ENCODE measurements around the gene FERMT3.
"Not testable (repeated sequence)": the region's sequence is repeated elsewhere in the genome, so short reads cannot be mapped to it uniquely, and the experiment has no call there.

The FERMT3 gene

DNA sequence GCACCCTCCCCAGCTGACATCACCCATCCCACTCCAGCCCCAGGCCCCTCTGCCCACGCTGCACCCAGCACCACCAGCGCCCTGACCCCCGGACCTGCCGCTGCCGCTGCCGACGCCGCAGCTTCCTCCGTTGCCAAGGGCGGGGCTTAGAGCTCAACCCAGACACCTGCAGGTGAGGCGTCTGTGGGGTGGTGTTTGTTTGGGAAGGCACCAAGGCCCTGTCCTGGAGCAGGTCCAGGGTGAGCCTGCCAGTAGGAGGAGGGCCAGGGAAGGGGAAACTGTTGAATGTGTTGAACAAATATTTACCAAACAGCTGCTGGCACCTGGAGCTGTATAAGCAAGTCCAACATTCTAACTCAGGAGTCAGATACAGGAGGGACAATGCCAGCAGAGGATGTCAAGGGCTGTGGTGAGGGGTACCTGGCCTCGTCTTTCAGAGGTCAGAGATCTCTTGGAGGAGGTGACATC is 31.0 kb downstream of the FERMT3 start:
- no peak for DNase-seq

DNA sequence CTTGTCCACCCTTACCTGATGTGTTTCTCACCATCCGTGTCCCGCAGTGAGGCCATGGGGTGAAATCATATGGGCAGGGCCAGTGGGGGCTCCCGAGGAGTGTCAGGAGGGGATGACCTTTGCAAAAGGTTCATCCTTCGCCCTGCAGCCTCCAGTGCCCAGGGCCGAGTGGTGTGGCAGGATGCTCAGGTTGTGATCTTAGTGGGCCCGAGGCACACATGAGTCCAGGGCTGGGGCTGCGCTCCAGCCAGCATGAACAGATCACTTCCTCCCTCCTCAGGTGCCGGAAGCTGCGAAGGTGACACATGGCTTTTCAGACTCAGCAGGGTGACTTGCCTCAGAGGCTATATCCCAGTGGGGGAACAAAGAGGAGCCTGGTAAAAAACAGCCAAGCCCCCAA is 31.6 kb downstream of the FERMT3 start:
- DNase-seq, result no peak

DNA sequence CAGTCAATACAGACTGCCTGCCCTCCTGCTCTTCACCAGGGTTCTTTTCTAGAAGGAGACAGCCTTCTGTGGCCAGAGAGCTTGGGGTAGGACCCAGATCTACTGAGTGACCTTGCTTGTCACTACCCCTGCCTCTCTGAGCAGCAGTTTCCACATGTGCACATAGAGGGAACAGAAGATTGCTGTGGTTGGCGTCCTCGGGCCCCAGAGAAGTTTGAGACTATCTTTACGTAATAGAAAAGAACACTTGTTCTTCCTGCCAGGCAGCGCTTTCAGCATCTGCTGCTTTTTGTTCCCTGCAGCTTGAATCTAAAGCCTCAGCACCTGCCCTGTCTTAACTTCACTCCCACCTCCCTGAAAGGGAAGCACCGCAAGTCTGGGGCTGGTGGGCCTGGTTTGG is 32.5 kb downstream of the FERMT3 start:
- peak; percentile 37 to 52 for DNase-seq

DNA sequence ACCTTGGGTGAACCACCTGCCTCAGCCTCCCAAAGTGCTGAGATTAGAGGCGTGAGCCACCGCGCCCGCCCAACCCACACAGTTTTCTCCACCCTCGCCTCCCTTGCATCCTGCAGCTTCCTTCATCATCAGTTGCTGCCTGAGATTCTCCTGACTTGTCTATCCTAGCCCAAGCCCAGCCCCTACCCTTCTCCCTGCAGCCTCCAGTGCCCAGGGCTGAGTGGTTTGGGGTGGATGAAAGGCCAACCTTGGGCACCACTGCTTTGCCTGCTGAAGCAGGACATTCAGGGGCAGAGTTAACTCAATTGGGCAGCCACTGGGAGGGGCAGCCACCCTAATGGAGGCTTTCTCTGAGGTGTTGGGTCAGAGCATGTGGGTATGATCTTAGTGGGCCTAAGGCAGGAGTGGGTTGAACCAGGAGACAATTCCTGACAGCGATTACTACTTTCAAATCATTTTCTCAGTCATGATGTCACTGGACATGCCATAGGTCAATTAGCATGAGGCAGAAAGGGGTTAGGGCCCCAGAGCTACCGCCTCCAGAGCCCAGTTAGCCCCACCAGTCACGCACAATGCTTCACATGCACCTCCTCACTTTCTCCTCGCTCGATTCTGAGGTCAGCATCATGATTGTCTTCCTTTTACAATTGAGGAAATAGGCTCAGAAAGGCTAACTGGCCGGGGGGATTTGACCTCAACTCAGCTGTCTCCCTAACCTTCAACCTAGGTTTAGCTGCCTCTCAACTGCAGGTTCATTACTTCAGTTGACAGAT is 33.3 kb downstream of the FERMT3 start:
- peak; percentile 68 to 71 for DNase-seq

DNA sequence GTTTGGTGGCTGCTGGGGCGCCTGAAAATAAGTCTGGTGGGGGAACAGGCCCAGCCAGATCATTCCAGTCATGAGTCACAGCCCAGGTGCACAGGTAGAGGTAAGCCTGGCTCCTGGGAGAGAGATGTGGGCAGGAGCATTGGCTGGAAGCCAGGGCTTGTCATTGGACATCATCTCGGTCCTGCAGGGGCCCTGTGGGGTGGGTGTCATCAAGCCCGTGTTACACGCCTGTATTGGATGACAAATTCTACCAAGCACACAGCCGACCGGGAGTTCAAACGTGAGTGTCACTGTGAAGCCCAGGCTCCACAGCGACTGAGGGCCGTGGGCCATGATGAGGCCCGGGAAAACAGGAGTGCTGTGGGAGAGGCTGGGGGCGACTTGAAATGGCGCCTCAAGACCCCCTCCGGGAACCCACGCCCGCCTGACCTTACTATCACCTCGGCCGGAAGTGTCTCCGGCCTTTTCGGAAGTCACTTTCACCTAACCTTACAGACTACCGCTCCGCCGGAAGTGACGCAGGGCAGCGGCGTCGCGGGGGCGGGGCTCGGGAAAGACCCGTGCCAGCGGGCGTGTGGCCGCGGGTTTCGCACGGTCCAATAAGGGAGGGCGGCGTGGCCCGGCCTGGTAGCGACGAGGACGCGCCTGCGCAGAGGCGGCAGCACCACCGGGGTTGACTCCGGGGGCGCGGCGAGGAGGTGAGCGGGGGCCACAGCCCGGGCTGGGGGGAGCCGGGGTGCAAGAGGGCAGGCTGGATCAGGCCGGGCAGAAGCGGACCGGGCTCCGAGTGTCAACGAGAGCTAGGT is 34.1 kb downstream of the FERMT3 start, which contains the start of gene FKBP2:
Gene FKBP2, plus strand, starts transcription at position 661 of the 806 bp plus-strand sequence. CDS start 1,293 bp downstream, outside the sequence.
- peak; percentile 85 to 87 for DNase-seq

DNA sequence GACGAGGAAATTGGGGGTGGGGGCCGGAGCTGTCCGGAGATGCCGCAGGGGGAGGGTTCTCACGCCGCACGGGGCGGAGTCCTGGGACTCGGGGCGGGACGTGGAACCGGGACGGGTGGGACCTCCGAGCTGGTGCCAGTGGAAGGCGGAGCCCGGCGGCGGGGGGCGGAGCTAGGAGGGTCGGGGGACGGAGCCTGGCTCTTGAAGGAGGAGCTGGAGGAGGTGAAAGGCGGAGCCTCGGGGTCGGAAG is 34.6 kb downstream of the FERMT3 start:
- DNase-seq, result peak in 1 of 2 experiments; percentile 93

DNA sequence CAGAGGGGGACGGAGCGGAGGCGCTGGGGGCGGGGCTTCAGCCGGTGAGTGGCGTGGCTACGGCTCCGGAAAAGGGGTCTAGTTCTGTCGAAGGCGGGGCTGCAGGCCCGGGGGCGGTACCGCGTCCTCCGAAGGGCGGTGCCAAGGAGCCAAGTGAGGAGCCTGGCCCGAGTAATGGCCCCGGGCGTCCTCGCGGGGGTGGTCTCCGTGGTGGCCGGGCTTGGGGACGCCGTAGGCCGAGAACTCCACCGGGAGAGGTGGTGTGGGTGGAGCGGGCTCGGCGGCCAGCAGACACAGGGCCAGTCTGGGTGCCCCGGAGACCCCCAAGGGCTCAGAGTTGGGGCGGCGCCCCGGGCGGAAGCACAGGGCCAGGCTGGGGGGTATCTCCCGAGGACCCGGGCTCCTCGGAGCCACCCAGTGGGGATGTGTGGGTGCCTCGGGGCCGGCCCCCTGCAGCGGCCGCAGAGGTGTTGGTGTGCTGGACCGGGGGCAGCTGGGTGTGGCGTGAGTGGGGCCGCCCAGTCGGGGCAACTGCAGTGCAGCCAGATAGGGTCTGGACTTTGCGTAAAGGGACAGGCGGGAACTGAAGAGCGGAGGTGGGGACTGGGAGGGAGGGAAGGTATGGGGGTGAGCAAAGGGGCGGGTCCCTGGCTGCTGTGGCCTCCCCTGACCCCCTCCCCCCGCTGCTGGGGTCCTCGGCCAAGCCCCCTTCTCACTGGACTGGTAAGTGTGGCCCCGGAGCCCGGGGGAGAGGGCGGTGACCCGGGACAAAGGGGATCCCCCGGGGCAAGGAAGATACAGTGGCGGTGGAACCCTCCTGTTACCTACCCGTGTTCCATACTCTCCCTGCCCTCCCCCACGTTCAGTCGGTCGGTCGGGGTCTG is 35.2 kb downstream of the FERMT3 start:
- peak in 1 of 2 experiments; percentile 96 for DNase-seq

DNA sequence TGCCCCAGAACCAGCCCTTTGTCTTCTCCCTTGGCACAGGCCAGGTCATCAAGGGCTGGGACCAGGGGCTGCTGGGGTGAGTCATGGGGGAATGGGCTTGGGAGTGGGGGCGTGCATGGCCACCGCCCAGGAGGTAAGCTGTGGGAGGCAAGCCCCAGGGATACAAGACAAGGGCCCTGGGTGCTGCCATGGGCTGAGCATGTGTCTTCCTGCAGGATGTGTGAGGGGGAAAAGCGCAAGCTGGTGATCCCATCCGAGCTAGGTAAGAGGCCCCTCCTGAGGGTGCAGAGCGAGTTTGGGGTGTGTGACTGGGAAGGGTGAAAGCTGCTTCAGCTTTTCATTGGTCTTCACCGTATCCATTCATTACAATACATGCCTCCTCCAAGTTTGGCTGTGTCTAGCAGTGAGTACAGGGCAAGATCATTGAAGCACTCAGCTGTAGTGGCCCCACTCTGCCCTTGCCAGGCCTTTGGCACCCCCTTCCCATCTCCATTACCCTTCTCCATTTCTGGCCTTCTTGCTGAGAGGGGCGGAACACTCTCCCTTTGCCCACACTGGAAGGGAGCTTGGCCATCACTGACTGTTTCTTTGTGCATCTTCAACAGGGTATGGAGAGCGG is 36.8 kb downstream of the FERMT3 start:
- no peak for DNase-seq

DNA sequence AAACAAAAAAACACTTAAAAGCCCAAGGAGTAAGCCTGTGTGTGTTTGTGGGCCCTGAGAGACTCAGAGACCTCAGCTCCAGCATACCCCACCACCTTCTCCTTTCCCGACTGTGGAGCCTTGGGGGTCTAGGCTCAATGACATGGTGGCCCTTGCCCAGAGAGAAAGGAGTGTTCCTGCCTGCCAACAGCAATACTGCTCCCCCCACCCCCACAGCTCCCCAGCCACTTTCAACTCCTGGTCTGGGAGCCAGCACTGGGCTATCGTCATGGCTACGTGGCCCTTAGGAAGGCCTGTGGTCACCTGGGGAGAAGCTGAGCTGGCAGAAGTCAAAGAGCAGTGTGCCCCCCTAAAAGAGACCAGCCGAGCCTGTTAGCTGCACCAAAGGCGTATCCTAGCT is 37.6 kb downstream of the FERMT3 start:
- DNase-seq, result no peak

DNA sequence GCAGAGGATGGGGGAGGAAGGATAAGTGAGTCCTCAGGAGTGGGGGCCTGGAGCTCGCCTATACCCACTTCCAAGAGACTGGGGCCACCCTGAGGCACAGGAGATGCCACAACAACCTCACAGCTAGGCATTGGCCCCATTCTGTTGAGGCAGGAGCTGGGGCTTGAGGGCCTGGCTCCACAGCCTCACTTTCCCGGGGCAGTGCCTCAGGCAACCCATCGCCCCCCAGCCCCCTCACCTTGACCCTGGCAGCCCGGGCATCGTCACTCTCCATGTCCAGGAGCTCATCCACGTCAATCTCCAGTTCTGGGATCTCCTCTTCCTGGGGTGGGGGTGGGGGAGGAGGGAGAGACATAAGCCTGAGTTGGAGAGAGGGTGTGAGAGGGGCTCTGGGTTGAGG is 38.4 kb downstream of the FERMT3 start:
- DNase-seq, result no peak

DNA sequence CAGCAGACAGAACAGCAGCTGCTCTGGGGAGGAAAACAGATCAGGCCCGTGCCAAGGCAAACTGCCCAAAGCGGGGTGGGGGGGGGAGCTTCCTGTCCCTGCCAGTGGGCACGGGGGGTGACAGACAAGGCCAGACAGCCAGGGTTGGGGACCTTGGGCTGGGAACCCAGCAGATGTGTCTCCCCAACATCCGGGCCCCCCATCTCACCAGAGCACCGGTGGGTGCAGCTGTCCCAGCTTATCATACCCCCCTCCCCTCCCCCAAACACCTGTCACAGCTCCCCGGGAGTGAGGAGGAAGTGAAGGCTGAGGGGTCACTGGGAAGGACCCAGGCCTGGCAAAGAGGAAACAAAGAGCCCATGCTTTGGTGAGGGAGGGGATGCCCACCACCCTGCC is 38.9 kb downstream of the FERMT3 start:
- DNase-seq, result peak; percentile 13 to 15

DNA sequence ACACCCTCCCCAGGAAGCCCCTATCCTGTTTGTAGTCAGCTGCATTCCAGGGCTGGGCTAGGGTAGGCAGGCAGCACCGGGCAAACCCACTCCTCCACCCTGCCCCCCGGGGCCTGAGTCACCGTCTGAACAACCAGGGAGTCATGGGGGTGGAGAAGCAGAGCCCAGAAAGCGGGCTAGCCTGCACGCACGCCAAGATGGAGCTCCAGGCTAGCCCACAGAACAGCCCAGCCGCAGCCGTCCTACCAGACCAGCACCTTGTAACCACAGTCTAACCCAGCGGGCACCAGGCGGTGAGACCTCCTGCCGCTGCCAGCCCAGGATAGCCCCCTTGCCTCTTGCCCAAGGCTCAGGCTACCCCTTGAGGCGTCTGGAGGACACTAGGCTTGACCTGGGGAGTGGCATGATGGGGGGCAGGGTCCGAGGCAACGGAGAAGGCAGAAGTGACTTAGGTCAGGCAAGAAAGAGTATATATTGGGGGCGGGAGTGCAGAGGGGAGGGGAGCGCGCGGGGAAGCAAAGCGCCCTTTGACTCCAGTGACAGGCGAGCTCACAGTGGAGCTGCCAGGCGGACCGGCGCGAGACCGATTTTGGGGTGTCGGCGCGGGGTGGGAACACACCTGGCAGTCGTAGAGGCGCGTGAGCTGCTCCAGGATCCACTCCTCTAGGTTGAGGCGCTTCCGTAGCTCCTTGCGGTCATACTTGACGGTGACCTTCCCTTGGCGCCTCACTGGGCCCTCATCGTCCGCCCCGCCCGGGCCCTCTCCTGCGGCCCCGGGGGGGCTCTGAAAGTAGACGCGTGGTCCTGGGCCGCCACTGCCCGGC is 39.5 kb downstream of the FERMT3 start:
- DNase-seq, result peak in 1 of 2 experiments; percentile 30

DNA sequence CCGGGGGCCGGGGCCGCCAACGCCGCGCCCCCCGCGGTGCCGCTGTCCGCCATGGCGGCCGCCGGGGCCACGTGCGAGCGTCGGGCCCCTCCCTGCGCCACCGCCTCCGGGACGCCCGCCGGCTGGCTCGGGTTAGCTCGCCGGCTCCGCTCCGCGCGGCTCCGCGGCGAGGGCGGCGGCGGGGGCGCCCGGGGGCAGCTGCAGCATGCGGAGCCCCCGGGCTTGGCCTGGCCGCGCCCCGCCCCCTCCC is 40.0 kb downstream of the FERMT3 start:
- DNase-seq, result not testable (repeated sequence)

DNA sequence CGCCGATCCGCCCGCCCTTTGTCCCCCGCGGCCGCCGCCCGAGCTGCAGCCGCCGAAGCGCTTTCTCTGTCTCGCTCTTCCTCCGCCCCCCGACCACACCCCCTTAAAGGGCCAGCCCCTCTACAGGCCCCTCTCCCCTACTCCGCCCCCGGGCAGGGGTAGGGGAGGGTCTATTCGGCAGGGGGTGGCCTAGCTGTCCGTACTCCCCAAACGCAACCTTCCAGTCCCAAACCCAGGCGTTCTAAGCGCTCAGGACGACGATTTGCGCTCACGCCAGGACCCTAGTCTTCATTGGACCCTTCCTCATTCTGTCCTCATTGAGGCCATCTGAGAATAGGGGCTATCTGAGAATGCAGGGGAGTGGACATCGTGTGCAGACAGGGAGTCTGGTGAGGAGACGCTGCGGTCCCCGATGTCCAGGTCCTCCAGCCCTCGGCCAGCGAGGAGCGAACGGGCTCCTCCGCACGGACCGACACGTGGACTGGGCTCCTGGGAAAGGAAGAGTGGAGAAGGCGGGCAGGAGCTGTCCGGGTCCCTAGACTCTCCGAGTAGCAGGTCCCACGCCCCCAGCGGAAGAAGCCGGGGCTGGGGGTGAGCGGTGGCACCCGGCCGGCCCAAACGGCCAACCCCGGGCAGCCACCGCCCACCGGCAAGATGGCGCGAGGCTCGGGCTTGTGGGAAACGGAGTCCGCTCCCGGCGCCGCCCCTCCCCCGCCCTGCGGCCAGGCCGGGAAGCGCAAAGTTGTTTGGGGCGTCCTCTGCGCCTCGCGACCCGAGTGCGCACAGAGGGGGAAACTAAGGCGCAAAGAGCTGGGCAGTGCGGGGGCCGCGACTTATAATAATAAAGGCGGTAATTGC is 40.6 kb downstream of the FERMT3 start, which contains the start of gene PPP1R14B:
Gene PPP1R14B, minus strand, starts transcription at position 73 of the 858 bp plus-strand sequence. CDS start 270 bp downstream, outside the sequence.
- DNase-seq, result peak; percentile 64 to 66

DNA sequence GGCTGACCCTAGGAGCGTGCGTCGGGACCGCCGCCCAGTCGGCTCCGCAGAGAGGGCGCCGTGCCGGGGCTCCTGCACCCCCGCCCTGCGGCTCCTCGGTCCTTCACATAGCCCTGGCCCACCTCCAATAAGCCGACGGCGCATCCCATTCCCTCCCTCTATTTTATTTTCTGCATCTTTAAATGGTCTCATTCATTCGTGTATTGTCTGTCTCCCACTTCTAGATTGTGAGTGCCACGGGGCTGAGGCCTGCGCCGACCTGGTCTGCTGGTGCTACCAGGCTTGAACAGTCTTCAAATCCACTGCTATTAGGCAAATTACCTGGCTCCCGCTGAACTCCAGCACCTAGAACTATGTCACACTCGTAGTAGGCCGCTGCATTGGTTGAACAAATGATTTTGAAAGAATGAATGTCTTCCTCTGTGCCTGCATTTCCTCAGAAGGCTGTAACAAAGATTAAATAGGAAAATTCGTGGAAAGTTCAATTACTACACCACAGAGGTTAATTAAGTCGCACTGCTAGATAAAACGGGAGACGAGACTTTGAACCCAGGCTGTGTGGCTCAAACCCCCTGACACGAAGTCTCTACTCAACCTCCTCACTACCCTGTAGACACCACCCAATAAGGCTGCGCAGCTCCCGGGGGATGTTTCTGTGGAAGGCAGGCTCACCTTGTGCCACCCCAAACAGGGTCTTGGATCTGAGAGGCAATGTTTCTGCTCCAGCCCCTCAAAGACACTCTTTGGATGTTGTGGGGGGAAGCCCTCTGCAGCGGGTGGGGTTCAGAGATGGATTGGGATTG is 41.4 kb downstream of the FERMT3 start:
- no peak for DNase-seq

DNA sequence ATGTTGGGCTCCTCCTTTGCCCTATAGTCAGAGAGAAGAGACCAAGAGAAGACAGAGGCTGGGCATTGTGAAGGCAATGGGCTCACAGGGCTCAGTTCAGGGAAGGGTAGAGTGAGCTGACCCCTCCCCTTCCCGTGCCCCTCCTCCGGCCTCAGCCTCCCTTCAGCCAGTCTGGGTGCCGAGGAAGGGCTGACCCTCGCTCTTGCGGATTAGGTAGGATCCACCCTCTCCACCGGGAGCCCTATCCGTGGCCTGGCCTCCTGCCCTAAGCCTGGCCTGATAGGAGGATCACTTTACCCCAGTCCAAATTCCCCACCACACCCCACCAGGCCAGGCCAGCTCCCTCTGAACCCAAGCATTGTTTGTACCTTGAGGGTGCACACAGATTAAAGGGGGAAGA is 42.1 kb downstream of the FERMT3 start:
- no peak for DNase-seq

DNA sequence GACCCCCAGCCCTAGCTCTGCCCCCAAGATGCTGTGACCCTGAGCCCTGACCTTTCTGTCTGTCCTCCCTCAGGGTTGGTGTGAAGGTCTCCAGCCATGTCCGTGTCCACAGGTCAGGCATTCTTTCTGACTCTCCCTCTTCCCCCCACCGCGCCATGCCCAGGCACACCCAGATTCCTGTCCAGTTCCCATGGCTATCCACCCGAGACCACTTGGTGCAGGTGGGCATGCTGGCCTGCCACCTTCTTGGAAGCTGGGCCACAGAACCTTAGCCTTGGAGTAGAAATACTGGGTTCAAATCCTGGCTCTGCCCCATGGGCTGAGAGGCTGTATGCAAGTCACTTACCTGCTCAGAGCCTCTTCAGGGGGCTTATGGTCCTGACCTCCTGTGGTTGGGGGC is 42.5 kb downstream of the FERMT3 start:
- DNase-seq, result no peak

DNA sequence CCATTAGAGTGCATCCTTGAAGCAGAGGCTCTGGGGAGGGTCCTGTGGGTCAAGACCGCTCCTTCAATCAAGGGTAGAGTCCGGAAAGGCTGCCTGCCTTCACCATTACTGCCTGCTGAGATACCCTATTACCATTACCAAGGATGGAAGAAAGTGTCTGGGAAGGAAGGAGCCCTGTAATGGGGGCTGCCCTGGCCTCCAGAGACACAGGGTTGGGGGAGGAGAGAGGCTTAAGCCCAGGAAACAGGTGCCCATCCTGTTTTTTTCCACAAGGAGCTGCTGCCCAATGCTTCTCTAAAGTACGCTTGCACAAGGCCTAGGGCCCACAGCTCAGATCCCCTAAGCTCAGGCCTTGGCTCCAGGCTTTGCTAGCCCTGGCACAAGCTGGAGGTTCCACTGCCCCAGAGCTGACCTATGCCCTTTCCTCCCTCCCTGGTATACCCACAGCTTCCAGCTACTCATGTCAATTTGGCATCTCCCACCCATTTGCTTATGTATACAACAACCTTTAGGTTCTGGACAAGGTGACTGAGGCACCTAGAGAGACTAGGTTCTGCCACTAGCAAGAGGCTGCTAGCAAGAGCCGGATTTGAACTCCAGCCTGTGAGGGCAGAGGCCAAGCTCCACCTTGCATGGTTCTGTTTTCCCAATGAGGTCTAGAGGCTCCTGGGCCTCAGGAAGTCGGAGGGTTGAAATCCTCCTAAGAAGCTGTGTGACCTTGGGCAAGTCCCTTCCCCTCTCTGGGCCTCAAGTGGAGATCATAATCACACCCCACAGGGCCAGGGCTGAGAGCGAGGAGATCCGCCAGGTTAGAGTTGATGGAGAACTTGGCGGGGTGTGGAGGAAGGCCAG is 43.3 kb downstream of the FERMT3 start:
- DNase-seq, result no peak

DNA sequence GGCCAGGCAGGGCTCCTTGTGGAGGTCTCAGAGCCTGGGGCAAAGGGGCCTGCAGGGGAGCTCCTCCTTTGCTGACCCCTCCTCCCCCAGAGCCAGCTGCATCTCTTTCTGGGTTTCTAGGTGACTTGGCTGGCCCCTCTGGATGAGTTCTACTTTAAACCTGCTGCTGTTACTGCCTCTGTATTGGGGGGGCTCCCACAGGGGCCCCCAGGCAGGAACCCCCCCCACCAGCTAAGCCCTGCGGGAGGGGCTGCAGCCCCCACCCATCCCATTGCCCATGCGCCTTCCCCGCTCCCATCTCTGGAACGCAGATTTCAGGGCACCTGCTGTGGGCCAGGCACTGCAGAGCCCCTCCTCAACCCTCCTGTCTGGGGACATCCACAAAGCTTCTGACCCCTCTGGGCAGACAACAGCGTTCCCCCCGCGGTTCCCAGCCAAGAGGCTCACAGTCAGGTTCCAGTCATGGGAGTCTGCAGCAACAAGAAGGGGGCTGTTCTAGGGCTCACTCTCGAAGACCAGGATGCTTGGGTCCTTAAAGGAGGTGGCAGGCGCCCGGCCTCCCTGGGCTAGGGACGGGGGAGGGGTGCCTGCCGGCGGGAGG is 44.0 kb downstream of the FERMT3 start:
- DNase-seq, result no peak

All from AML-193 (cell line).